OCI-LY3 (cell line): Measurements from ENCODE around the gene CLEC20A.

Experiments used
- H2AFZ ChIP-seq: fragments of 200-600, 300-600 bp; shearing (Covaris generic); 2 replicates; pipeline ENCODE4 v1.6.0; 2014; ENCODE audit warnings: antibody characterized with exemption, low read depth, low read length
- H3K27ac ChIP-seq: fragments of 200-600, 300-600 bp; sonication (generic); 2 replicates; pipeline ENCODE4 v1.5.1; 2014; ENCODE audit warnings: mild to moderate bottlenecking, low read length, moderate library complexity, mixed read lengths
- H3K27me3 ChIP-seq: fragments of 200-600, 300-600 bp; sonication (generic); 2 replicates; pipeline ENCODE4 v1.6.1; 2014; ENCODE audit warnings: low read depth, low read length, mixed read lengths
- H3K36me3 ChIP-seq: fragments of 200-600, 300-600 bp; sonication (generic); replicated peaks from 2 replicates; pipeline ENCODE3; 2014; ENCODE audit warnings: low read depth, low read length, mixed read lengths
- H3K4me1 ChIP-seq: fragments of 300-600, 200-600 bp; sonication (generic); 2 replicates; pipeline ENCODE4 v1.6.1; 2014; ENCODE audit warnings: low read length, mixed read lengths
- H3K4me2 ChIP-seq: fragments of 200-600, 300-600 bp; sonication (generic); 2 replicates; pipeline ENCODE4 v1.6.1; 2014; ENCODE audit warnings: low read length, mixed read lengths
- H3K4me3 ChIP-seq: fragments of 300-600, 200-600 bp; sonication (generic); 2 replicates; pipeline ENCODE4 v1.5.1; 2014; ENCODE audit warnings: antibody characterized with exemption, mild to moderate bottlenecking, low read length, moderate library complexity
- H3K79me2 ChIP-seq: fragments of 300-600, 200-600 bp; shearing (Covaris generic); 2 replicates; pipeline ENCODE4 v1.6.1; 2014; ENCODE audit warnings: mild to moderate bottlenecking, low read length, mixed read lengths
- H3K9ac ChIP-seq: fragments of 300-600, 200-600 bp; shearing (Covaris generic); 2 replicates; pipeline ENCODE4 v1.6.0; 2014; ENCODE audit warnings: mild to moderate bottlenecking, low read length, moderate library complexity
- H3K9me3 ChIP-seq: fragments of 200-600, 300-600 bp; shearing (Covaris generic); 2 replicates; pipeline ENCODE4 v1.6.1; 2014; ENCODE audit warnings: low read length, mixed read lengths; ENCODE audit not compliant: insufficient read depth
- H4K20me1 ChIP-seq: fragments of 200-600, 300-600 bp; sonication (generic); 2 replicates; pipeline ENCODE4 v1.6.1; 2016; ENCODE audit warnings: low read length, mixed read lengths; ENCODE audit not compliant: insufficient read depth
- EZH2phosphoT487 ChIP-seq: fragments of 200-600 bp; shearing (Covaris generic); IDR thresholded peaks from 2 replicates; pipeline ENCODE4 v1.6.1; 2018; ENCODE audit warnings: antibody characterized with exemption, mixed run types, low read depth
- TF ChIP-seq, protein P1 (sequence below): fragments of 200-600, 300-600 bp; sonication (generic); IDR thresholded peaks from 2 replicates; pipeline ENCODE4 v1.5.1; 2014; ENCODE audit warnings: antibody characterized with exemption, low read length, low read depth

The CLEC20A gene

DNA sequence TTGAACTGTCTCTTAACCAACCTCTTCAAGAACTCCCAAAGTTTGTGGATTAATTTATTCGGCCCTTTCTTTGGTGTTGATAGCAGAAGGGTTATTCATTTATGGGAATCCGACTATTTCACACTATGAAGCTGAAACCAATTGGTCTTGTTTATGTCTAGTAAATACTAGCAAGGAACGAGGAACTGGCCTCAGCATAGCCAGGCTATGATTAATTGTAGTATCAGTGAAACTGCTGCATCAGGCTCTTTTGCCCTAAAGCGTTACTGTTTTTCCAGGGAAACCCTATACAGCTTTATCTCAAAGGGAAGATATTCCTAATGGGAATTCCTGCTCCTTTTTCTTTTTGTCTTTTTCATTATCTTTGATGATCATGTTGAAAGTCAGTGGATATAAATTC, 35.1 kb downstream of the CLEC20A start:
- TF ChIP-seq, protein P1, sequence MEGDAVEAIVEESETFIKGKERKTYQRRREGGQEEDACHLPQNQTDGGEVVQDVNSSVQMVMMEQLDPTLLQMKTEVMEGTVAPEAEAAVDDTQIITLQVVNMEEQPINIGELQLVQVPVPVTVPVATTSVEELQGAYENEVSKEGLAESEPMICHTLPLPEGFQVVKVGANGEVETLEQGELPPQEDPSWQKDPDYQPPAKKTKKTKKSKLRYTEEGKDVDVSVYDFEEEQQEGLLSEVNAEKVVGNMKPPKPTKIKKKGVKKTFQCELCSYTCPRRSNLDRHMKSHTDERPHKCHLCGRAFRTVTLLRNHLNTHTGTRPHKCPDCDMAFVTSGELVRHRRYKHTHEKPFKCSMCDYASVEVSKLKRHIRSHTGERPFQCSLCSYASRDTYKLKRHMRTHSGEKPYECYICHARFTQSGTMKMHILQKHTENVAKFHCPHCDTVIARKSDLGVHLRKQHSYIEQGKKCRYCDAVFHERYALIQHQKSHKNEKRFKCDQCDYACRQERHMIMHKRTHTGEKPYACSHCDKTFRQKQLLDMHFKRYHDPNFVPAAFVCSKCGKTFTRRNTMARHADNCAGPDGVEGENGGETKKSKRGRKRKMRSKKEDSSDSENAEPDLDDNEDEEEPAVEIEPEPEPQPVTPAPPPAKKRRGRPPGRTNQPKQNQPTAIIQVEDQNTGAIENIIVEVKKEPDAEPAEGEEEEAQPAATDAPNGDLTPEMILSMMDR, result no peak
- TF ChIP-seq EZH2phosphoT487, result no peak
- no peak overlapping the region for H3K27ac ChIP-seq
- H3K9ac ChIP-seq, result no peak overlapping the region
- H3K4me3 ChIP-seq, result no peak overlapping the region
- no peak overlapping the region for H3K4me2 ChIP-seq
- H2AFZ ChIP-seq, result no peak overlapping the region
- H3K4me1 ChIP-seq, result peaks cover 23% of the 10 kb centered on the region
- no peaks in the 10 kb centered on the region for H3K79me2 ChIP-seq
- H3K9me3 ChIP-seq, result no peaks in the 10 kb centered on the region
- no peaks in the 10 kb centered on the region for H3K36me3 ChIP-seq
- no peaks in the 10 kb centered on the region for H4K20me1 ChIP-seq
- H3K27me3 ChIP-seq, result no peaks in the 10 kb centered on the region

DNA sequence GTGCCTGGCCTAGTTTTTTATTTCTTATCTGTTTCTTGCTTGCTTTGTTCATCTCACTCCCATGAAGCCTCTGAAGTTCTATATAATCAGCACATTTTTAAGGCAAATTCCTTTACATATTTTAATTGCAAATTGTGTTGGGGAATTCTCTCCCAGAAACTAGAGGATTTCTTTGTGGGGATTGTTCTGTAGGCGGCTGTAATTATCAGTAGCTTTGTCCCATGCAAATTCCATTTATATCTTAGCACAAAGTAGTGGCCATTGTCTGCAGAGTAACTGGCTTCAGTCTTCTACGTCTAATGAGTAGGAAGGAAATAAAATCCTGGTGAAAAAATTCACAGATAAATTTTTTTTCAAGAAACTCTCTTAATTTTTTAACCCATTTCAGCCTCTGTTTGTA, 35.7 kb downstream of the CLEC20A start:
- TF ChIP-seq, protein P1, result no peak
- no peak for TF ChIP-seq EZH2phosphoT487
- Histone ChIP-seq H3K4me1 (peaks cover 23% of the 10 kb centered on the region), H4K20me1 (no peaks in the 10 kb centered on the region), H3K4me3 (no peak overlapping the region), H3K27ac (no peak overlapping the region), H3K4me2 (no peak overlapping the region), H3K9ac (no peak overlapping the region), H3K36me3 (no peaks in the 10 kb centered on the region), H3K79me2 (no peaks in the 10 kb centered on the region), H3K27me3 (no peaks in the 10 kb centered on the region), H3K9me3 (no peaks in the 10 kb centered on the region), H2AFZ (no peak overlapping the region)

DNA sequence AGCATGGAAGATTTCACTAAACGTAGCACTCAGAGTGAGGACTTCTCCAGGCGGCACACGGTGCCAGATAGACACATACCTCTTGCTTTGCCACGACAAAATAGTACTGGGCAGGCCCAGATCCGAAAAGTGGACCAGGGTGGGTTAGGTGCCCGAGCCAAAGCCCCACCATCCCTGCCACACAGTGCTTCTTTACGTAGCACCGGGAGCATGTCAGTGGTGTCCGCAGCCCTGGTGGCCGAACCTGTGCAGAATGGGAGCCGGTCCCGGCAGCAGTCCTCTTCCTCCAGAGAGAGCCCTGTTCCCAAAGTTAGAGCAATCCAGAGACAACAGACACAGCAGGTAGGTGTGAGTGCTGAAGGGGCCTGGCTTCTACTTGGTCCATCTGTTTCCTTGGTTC, 38.6 kb downstream of the CLEC20A start:
- H3K27ac ChIP-seq, result no peak overlapping the region
- no peak overlapping the region for H2AFZ ChIP-seq
- no peak for TF ChIP-seq EZH2phosphoT487
- TF ChIP-seq, protein P1, result no peak
- H3K9ac ChIP-seq, result no peak overlapping the region
- no peaks in the 10 kb centered on the region for H3K36me3 ChIP-seq
- peaks cover under 1% of the 10 kb centered on the region; the same call in 1 of the 2 replicates for H3K4me1 ChIP-seq
- no peaks in the 10 kb centered on the region for H3K79me2 ChIP-seq
- H3K9me3 ChIP-seq, result no peaks in the 10 kb centered on the region
- H4K20me1 ChIP-seq, result no peaks in the 10 kb centered on the region
- H3K4me2 ChIP-seq, result no peak overlapping the region
- H3K4me3 ChIP-seq, result no peak overlapping the region
- no peaks in the 10 kb centered on the region for H3K27me3 ChIP-seq

DNA sequence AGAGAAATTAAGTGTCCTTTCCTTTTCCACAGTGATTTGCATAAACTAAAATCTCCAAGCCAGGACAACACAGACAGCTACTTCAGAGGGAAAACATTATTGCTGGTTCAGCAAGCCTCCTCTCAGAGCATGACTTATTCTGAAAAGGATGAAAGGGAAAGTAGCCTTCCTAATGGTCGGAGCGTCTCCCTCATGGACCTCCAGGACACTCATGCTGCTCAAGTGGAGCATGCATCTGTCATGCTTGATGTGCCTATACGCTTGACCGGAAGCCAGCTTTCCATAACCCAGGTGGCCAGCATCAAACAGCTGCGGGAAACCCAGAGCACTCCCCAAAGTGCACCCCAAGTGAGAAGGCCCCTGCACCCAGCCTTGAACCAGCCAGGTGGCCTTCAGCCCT, 39.1 kb downstream of the CLEC20A start:
- Histone ChIP-seq H3K4me2 (no peak overlapping the region), H3K36me3 (no peaks in the 10 kb centered on the region)

More for the DNA sequence above, 39.1 kb downstream of the CLEC20A start:
- no peaks in the 10 kb centered on the region for H4K20me1 ChIP-seq
- H3K27me3 ChIP-seq, result no peaks in the 10 kb centered on the region
- TF ChIP-seq, protein P1, result no peak
- TF ChIP-seq EZH2phosphoT487, result no peak
- no peaks in the 10 kb centered on the region for H3K9me3 ChIP-seq
- H3K27ac ChIP-seq, result no peak overlapping the region
- no peaks in the 10 kb centered on the region for H3K79me2 ChIP-seq
- no peak overlapping the region for H3K9ac ChIP-seq
- H3K4me3 ChIP-seq, result no peak overlapping the region
- H2AFZ ChIP-seq, result no peak overlapping the region
- H3K4me1 ChIP-seq, result no peaks in the 10 kb centered on the region; the same call in 1 of the 2 replicates
